ENCODE results near the gene LSS. TPM values are rescaled to one million over a fixed set of nuclear protein-coding genes. Genes with fewer than 3 reads are reported as not detected.

Gene LSS
- total and polyA plus RNA-seq, 10 of the 15 experiments (the other 5 are each of a cell fraction or from before 2014, with no cell fraction given): 2.9 to 82.4 (median 27.5) TPM

DNA sequence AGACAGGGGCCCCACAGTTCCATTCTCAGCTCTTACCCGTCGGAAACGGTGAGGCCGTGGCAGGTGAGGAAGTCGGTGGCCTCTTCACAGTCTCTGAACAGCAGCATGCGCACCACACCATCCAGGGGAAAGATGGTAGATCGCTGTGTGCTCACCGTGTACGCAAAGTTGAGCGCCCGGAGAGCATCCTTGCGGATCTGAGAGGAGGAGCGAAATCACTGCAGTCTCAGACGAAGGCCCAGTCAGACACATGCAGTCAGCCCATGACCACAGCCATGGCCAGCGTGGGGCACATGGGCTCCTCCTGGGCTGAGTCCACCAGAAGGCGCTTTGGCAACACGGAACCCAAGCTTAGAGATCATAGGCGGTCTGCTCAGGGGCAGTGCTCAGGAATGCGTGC lies 38.4 kb upstream of the LSS start (continued):
- TF ChIP-seq EED (IDR thresholded peaks at IDR 0.05; ENCODE audit: low read depth) (no peak), ZZZ3 (IDR thresholded peaks at IDR 0.05; ENCODE audit: control insufficient read depth, insufficient read length, low read depth) (no peak), CBFB (IDR thresholded peaks at IDR 0.05; ENCODE audit: low read depth) (no peak), STAT1 (conservative IDR thresholded peaks at IDR 0.05) (no peak), BMI1 (IDR thresholded peaks at IDR 0.05; ENCODE audit: borderline replicate concordance) (no peak), ATF7 (IDR thresholded peaks at IDR 0.05; ENCODE audit: low read depth) (no peak), NFIC (IDR thresholded peaks at IDR 0.05; ENCODE audit: low read depth, low read length) (no peak), NRF1 (conservative IDR thresholded peaks at IDR 0.05; ENCODE audit: low read depth, low read length) (no peak)
- TF ChIP-seq, protein P1, sequence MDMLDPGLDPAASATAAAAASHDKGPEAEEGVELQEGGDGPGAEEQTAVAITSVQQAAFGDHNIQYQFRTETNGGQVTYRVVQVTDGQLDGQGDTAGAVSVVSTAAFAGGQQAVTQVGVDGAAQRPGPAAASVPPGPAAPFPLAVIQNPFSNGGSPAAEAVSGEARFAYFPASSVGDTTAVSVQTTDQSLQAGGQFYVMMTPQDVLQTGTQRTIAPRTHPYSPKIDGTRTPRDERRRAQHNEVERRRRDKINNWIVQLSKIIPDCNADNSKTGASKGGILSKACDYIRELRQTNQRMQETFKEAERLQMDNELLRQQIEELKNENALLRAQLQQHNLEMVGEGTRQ (IDR thresholded peaks at IDR 0.05; ENCODE audit: borderline replicate concordance, low read depth, low read length): no peak
- TF ChIP-seq, protein P2, sequence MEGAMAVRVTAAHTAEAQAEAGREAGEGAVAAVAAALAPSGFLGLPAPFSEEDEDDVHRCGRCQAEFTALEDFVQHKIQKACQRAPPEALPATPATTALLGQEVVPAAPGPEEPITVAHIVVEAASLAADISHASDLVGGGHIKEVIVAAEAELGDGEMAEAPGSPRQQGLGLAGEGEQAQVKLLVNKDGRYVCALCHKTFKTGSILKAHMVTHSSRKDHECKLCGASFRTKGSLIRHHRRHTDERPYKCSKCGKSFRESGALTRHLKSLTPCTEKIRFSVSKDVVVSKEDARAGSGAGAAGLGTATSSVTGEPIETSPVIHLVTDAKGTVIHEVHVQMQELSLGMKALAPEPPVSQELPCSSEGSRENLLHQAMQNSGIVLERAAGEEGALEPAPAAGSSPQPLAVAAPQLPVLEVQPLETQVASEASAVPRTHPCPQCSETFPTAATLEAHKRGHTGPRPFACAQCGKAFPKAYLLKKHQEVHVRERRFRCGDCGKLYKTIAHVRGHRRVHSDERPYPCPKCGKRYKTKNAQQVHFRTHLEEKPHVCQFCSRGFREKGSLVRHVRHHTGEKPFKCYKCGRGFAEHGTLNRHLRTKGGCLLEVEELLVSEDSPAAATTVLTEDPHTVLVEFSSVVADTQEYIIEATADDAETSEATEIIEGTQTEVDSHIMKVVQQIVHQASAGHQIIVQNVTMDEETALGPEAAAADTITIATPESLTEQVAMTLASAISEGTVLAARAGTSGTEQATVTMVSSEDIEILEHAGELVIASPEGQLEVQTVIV (IDR thresholded peaks at IDR 0.05; ENCODE audit: borderline replicate concordance, partially characterized antibody): no peak
- TF ChIP-seq, protein P3, sequence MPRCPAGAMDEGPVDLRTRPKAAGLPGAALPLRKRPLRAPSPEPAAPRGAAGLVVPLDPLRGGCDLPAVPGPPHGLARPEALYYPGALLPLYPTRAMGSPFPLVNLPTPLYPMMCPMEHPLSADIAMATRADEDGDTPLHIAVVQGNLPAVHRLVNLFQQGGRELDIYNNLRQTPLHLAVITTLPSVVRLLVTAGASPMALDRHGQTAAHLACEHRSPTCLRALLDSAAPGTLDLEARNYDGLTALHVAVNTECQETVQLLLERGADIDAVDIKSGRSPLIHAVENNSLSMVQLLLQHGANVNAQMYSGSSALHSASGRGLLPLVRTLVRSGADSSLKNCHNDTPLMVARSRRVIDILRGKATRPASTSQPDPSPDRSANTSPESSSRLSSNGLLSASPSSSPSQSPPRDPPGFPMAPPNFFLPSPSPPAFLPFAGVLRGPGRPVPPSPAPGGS (IDR thresholded peaks at IDR 0.05; ENCODE audit: borderline replicate concordance, insufficient read depth, low read depth, low read length, poor library complexity, severe bottlenecking): no peak

All from GM12878 (cell line).